Measurements from ENCODE around the gene PLXNA3. TPM values are rescaled to one million over a fixed set of nuclear protein-coding genes. Genes with fewer than 3 reads are reported as not detected.

PLXNA3 gene
- total and polyA plus RNA-seq, 5 donors from 2014 or later: 0.32 to 64.6 (median 0.35) TPM

DNA sequence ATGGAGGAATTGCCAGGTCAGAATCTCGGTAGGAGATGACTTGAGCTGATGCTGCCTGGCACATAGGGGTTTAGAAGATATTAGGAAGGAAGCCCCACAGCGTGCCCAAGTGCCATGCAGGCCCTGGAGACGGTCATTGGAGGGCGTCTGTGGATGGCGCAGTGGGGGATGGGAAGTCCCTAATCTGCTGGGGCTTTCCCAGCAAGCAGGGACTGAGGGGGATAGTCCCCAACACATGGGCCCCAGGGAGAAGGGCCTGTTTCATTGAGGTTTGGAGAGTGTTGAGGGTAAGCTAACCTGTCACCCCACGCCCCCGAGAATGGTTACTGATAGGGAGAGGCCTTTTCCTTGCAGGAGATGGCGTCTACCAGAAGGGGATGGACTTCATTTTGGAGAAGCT lies 38.9 kb upstream of the PLXNA3 start:
- H3K9me3 Mint-ChIP-seq: peaks cover 0 to 1% (median 0%) of the 10 kb centered on the region in 7 donors
- Histone ChIP-seq H3K36me3 (ENCODE audit: control insufficient read depth, insufficient read depth, low read length) (no peaks in the 10 kb centered on the region), H3K9me3 (ENCODE audit: control insufficient read depth in 2 of 2, low read length in 2 of 2) (no peaks in the 10 kb centered on the region), H3K27me3 (ENCODE audit: control insufficient read depth, insufficient read depth, low read length) (no peaks in the 10 kb centered on the region), H3K4me3 (ENCODE audit: low read depth, low read length) (no peak overlapping the region), H3K27ac (ENCODE audit: insufficient read depth, low read length, poor library complexity, severe bottlenecking) (no peak overlapping the region), H3K4me1 (ENCODE audit: control insufficient read depth, insufficient read depth, low read length, poor library complexity, severe bottlenecking) (no peaks in the 10 kb centered on the region)
- ATAC-seq (ENCODE audit: low read depth in 2 of 2): no peak
- H3K36me3 Mint-ChIP-seq: no peaks in the 10 kb centered on the region
- H3K27me3 Mint-ChIP-seq: no peaks in the 10 kb centered on the region
- peak overlapping the region in 1 of 4 donors; percentile 83 for H3K4me3 Mint-ChIP-seq
- DNase-seq: no peak
- no peak overlapping the region for H3K27ac Mint-ChIP-seq
- peaks cover 0 to 3% (median 0%) of the 10 kb centered on the region in 4 donors for H3K4me1 Mint-ChIP-seq

DNA sequence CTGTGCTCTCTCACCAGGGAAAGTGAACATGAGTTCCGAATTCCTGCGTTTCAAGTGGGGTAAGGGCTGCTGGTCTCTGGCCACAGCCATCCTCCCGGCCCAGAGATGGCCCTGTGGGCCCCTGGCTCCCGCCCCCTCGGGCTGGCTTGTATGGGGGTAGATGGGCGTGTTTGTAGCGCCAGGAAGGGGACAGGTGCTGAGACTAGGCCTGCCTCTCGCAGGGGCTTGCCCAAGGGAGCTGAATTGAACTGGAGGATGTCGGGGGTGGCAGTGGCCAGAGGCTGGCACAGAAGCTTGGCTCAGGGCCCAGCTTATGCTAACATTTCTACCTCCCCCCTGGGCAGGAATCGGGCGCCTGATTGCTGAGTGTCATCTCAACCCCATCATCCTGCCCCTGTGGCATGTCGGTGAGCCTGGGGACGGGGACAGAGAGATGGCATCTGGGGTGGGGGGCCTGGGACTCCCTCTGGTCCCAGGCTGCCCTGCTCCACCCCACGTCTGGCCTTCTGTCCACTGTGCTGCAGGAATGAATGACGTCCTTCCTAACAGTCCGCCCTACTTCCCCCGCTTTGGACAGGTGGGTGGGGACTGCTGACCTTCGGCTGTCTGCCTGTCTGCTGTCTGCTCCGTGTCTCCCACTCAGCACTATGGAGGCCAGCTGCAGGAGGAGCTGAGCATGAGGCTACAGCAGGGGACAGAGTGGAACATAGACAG lies 38.2 kb upstream of the PLXNA3 start:
- ATAC-seq (ENCODE audit: low read depth in 2 of 2) (no peak), DNase-seq (no peak)
- H3K27me3 Mint-ChIP-seq: no peaks in the 10 kb centered on the region
- peaks cover 0 to 3% (median 0%) of the 10 kb centered on the region in 4 donors for H3K4me1 Mint-ChIP-seq
- no peaks in the 10 kb centered on the region for H3K36me3 ChIP-seq (ENCODE audit: control insufficient read depth, insufficient read depth, low read length)
- H3K9me3 Mint-ChIP-seq: peaks cover 0 to 1% (median 0%) of the 10 kb centered on the region in 7 donors
- H3K27ac ChIP-seq (ENCODE audit: insufficient read depth, low read length, poor library complexity, severe bottlenecking): no peak overlapping the region
- H3K4me3 ChIP-seq (ENCODE audit: low read depth, low read length): no peak overlapping the region
- H3K27ac Mint-ChIP-seq: no peak overlapping the region
- H3K27me3 ChIP-seq (ENCODE audit: control insufficient read depth, insufficient read depth, low read length): no peaks in the 10 kb centered on the region
- no peak overlapping the region for H3K4me3 Mint-ChIP-seq
- H3K9me3 ChIP-seq (ENCODE audit: control insufficient read depth in 2 of 2, low read length in 2 of 2): no peaks in the 10 kb centered on the region
- no peaks in the 10 kb centered on the region for H3K36me3 Mint-ChIP-seq
- H3K4me1 ChIP-seq (ENCODE audit: control insufficient read depth, insufficient read depth, low read length, poor library complexity, severe bottlenecking): no peaks in the 10 kb centered on the region

- H3K36me3 ChIP-seq (ENCODE audit: control insufficient read depth, insufficient read depth, low read length): no peaks in the 10 kb centered on the region
- ATAC-seq (ENCODE audit: low read depth in 2 of 2): no peak
- no peaks in the 10 kb centered on the region for H3K36me3 Mint-ChIP-seq
- H3K4me1 Mint-ChIP-seq: peaks cover 0 to 3% (median 0%) of the 10 kb centered on the region in 4 donors
- H3K27me3 Mint-ChIP-seq: no peaks in the 10 kb centered on the region
- no peak overlapping the region for H3K27ac ChIP-seq (ENCODE audit: insufficient read depth, low read length, poor library complexity, severe bottlenecking)
- H3K9me3 ChIP-seq (ENCODE audit: control insufficient read depth in 2 of 2, low read length in 2 of 2): no peaks in the 10 kb centered on the region
- H3K4me1 ChIP-seq (ENCODE audit: control insufficient read depth, insufficient read depth, low read length, poor library complexity, severe bottlenecking): no peaks in the 10 kb centered on the region
- DNase-seq: no peak
- H3K9me3 Mint-ChIP-seq: peaks cover 0 to 1% (median 0%) of the 10 kb centered on the region in 7 donors
- no peak overlapping the region for H3K27ac Mint-ChIP-seq
- no peaks in the 10 kb centered on the region for H3K27me3 ChIP-seq (ENCODE audit: control insufficient read depth, insufficient read depth, low read length)
- H3K4me3 ChIP-seq (ENCODE audit: low read depth, low read length): no peak overlapping the region
- no peak overlapping the region for H3K4me3 Mint-ChIP-seq
Observed at GRCh38 chrX:154420402-154420756, 37.7 kb upstream of the PLXNA3 start.

GRCh38 chrX:154426916-154427770 lies 30.9 kb upstream of the PLXNA3 start:
- no peak for ATAC-seq (ENCODE audit: low read depth in 2 of 2)
- Histone ChIP-seq H3K4me1 (ENCODE audit: control insufficient read depth, insufficient read depth, low read length, poor library complexity, severe bottlenecking) (peaks cover 19% of the 10 kb centered on the region), H3K27ac (ENCODE audit: insufficient read depth, low read length, poor library complexity, severe bottlenecking) (peak overlapping the region; percentile 67), H3K9me3 (ENCODE audit: control insufficient read depth in 2 of 2, low read length in 2 of 2) (no peaks in the 10 kb centered on the region), H3K4me3 (ENCODE audit: low read depth, low read length) (no peak overlapping the region), H3K36me3 (ENCODE audit: control insufficient read depth, insufficient read depth, low read length) (no peaks in the 10 kb centered on the region), H3K27me3 (ENCODE audit: control insufficient read depth, insufficient read depth, low read length) (no peaks in the 10 kb centered on the region)
- peak overlapping the region in 2 of 4 donors; percentile 41 to 43 for H3K4me3 Mint-ChIP-seq
- peaks cover 0 to 30% (median 17%) of the 10 kb centered on the region in 4 donors for H3K4me1 Mint-ChIP-seq
- no peaks in the 10 kb centered on the region for H3K27me3 Mint-ChIP-seq
- no peaks in the 10 kb centered on the region for H3K36me3 Mint-ChIP-seq
- H3K27ac Mint-ChIP-seq: peak overlapping the region in 1 of 3 donors; percentile 20
- DNase-seq: no peak
- peaks cover 0 to 1% (median 0%) of the 10 kb centered on the region in 7 donors for H3K9me3 Mint-ChIP-seq

DNA sequence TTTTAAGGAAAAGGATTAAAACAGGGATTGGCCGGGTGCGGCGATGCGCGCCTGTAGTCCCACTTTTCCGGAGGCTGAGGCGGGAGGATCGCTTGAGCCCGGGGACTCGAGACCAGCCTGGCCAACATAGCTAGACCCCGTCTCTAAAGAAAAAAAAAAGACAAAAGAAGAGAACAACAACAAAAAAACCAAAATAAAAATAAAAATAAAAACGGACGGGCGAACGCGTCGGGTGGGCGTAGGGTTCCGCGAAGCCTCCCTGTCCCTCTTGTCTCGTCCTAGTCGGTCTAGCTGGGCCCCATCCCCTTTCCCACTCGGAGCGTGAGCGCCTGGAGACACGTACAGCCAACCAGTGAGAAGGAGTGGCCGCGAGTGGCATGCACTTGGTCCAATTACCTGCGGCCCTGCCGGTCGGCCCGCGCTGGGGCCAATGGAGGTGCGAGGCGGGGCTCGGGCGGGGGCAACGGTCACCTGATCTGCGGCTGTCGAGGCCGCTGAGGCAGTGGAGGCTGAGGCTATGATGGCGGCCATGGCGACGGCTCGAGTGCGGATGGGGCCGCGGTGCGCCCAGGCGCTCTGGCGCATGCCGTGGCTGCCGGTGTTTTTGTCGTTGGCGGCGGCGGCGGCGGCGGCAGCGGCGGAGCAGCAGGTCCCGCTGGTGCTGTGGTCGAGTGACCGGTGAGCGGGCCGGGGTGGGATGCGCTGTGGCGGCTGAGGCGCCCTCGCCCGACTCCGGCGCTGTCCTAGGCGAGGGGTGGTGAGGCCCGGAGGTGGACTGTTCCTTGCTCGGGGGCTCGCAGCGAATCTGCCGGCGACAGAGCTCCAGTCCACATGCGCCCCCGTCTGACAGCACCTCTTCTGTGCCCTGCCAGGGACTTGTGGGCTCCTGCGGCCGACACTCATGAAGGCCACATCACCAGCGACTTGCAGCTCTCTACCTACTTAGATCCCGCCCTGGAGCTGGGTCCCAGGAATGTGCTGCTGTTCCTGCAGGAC lies 29.6 kb upstream of the PLXNA3 start, which contains the start of gene ATP6AP1:
Gene ATP6AP1, plus strand, starts transcription at position 502 of the 996 bp plus-strand sequence. Its CDS starts 16 bp downstream, at position 518.
- H3K27ac ChIP-seq (ENCODE audit: insufficient read depth, low read length, poor library complexity, severe bottlenecking): peak within 1 kb of the TSS; percentile 67
- Mint-ChIP-seq H3K27ac (peak within 1 kb of the TSS; percentile 78 to 89 (median 86)), H3K4me1 (peaks cover 0 to 30% (median 17%) of the 10 kb centered on the region in 4 donors), H3K4me3 (peak within 1 kb of the TSS; percentile 86 to 96 (median 88)), H3K9me3 (peaks cover 0 to 1% (median 0%) of the 10 kb centered on the region in 7 donors), H3K36me3 (peaks cover 4% of the 10 kb centered on the region), H3K27me3 (no peaks in the 10 kb centered on the region)
- H3K27me3 ChIP-seq (ENCODE audit: control insufficient read depth, insufficient read depth, low read length): no peaks in the 10 kb centered on the region
- H3K36me3 ChIP-seq (ENCODE audit: control insufficient read depth, insufficient read depth, low read length): peaks cover 3% of the 10 kb centered on the region
- DNase-seq (peak; percentile 81 to 93 (median 88)), ATAC-seq (ENCODE audit: low read depth in 2 of 2) (peak; percentile 98 to 99)
- peak within 1 kb of the TSS; percentile 53 for H3K4me3 ChIP-seq (ENCODE audit: low read depth, low read length)
- H3K4me1 ChIP-seq (ENCODE audit: control insufficient read depth, insufficient read depth, low read length, poor library complexity, severe bottlenecking): peaks cover 19% of the 10 kb centered on the region
- no peaks in the 10 kb centered on the region for H3K9me3 ChIP-seq (ENCODE audit: control insufficient read depth in 2 of 2, low read length in 2 of 2)

DNA sequence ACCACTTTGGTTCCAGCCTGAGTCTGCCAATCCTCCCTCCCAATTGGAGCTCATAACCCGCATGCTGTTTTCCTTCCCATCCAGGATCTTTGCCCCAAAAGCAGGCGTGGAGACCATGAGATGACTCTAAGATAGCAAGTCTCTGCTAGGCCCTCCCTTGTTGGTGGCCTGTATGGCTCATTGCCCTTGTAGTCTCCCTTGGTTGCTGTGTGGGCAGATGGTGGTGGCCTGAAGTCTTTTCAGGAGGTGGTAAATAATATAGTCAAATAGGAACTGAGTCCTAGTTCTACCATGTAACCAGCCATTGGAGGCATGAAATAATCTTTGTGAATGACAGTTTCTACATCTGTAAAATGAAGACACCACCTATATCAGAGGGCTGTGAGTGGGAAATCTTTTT lies 28.4 kb upstream of the PLXNA3 start:
- no peaks in the 10 kb centered on the region for H3K27me3 ChIP-seq (ENCODE audit: control insufficient read depth, insufficient read depth, low read length)
- H3K4me3 ChIP-seq (ENCODE audit: low read depth, low read length): peak overlapping the region; percentile 53
- peaks cover 0 to 1% (median 0%) of the 10 kb centered on the region in 7 donors for H3K9me3 Mint-ChIP-seq
- no peak overlapping the region for H3K27ac ChIP-seq (ENCODE audit: insufficient read depth, low read length, poor library complexity, severe bottlenecking)
- peak overlapping the region; percentile 86 to 96 (median 88) for H3K4me3 Mint-ChIP-seq
- peaks cover 19% of the 10 kb centered on the region for H3K4me1 ChIP-seq (ENCODE audit: control insufficient read depth, insufficient read depth, low read length, poor library complexity, severe bottlenecking)
- H3K9me3 ChIP-seq (ENCODE audit: control insufficient read depth in 2 of 2, low read length in 2 of 2): no peaks in the 10 kb centered on the region
- H3K27me3 Mint-ChIP-seq: no peaks in the 10 kb centered on the region
- DNase-seq (no peak), ATAC-seq (ENCODE audit: low read depth in 2 of 2) (no peak)
- H3K36me3 Mint-ChIP-seq: peaks cover 5% of the 10 kb centered on the region
- peaks cover 3% of the 10 kb centered on the region for H3K36me3 ChIP-seq (ENCODE audit: control insufficient read depth, insufficient read depth, low read length)
- peaks cover 0 to 30% (median 17%) of the 10 kb centered on the region in 4 donors for H3K4me1 Mint-ChIP-seq
- peak overlapping the region; percentile 14 to 89 (median 78) for H3K27ac Mint-ChIP-seq

DNA sequence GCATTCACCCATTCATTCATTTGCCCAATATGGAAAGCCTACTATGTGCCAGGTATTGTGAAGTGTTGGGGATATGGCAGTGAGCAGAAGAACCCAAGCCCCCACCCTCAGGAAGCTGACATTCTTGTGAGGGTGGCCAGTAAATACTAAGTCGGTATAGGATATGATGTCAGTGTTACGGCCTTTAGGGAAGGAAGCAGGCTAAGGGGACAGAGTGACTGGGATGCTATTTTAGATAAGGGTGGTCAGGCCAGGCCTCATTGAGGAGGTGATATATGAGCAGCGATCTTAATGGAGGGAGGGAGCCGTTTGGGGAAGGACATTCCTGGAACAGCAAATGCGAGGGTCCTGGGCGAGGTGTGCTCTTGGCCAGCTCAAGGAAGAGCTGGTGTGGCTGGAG lies 27.6 kb upstream of the PLXNA3 start:
- Mint-ChIP-seq H3K27me3 (no peaks in the 10 kb centered on the region), H3K9me3 (peaks cover 0 to 1% (median 0%) of the 10 kb centered on the region in 7 donors), H3K4me3 (peak overlapping the region in 3 of 4 donors; percentile 26 to 96 (median 91)), H3K36me3 (peaks cover 5% of the 10 kb centered on the region), H3K27ac (no peak overlapping the region), H3K4me1 (peaks cover 0 to 30% (median 17%) of the 10 kb centered on the region in 4 donors)
- Histone ChIP-seq H3K9me3 (ENCODE audit: control insufficient read depth in 2 of 2, low read length in 2 of 2) (no peaks in the 10 kb centered on the region), H3K4me1 (ENCODE audit: control insufficient read depth, insufficient read depth, low read length, poor library complexity, severe bottlenecking) (peaks cover 19% of the 10 kb centered on the region), H3K27ac (ENCODE audit: insufficient read depth, low read length, poor library complexity, severe bottlenecking) (no peak overlapping the region), H3K27me3 (ENCODE audit: control insufficient read depth, insufficient read depth, low read length) (no peaks in the 10 kb centered on the region), H3K4me3 (ENCODE audit: low read depth, low read length) (no peak overlapping the region), H3K36me3 (ENCODE audit: control insufficient read depth, insufficient read depth, low read length) (peaks cover 8% of the 10 kb centered on the region)
- no peak for ATAC-seq (ENCODE audit: low read depth in 2 of 2)
- no peak for DNase-seq
